Chondrocyte (in vitro differentiated cells): Measurements from ENCODE around the gene MRPS31. TPM values are rescaled to one million over a fixed set of nuclear protein-coding genes. Genes with fewer than 3 reads are reported as not detected.

Experiments
- DNase-seq: peaks from one replicate; pipeline ENCODE4 v3.0.0; 2021; ENCODE audit warnings: mixed read lengths, low spot score
- H3K27ac Mint-ChIP-seq: one replicate; pipeline ENCODE4 v1.8.0; 2021; ENCODE audit warnings: mild to moderate bottlenecking, moderate library complexity, mixed read lengths; ENCODE audit not compliant: unreplicated experiment
- H3K27me3 Mint-ChIP-seq: 2 replicates; pipeline ENCODE4 v1.8.0; 2021; ENCODE audit warnings: low read depth, mixed read lengths
- H3K36me3 Mint-ChIP-seq: 2 replicates; pipeline ENCODE4 v1.8.0; 2021; ENCODE audit warnings: low read depth, mixed read lengths
- H3K4me1 Mint-ChIP-seq: 2 replicates; pipeline ENCODE4 v1.8.0; 2021; ENCODE audit warnings: low read depth, mild to moderate bottlenecking, mixed read lengths
- H3K4me3 Mint-ChIP-seq: one replicate; pipeline ENCODE4 v1.8.0; 2021; ENCODE audit warnings: mild to moderate bottlenecking, moderate library complexity, mixed read lengths; ENCODE audit not compliant: unreplicated experiment
- H3K9me3 Mint-ChIP-seq: 2 replicates; pipeline ENCODE4 v1.8.0; 2021; ENCODE audit warnings: low read depth, mixed read lengths
- CTCF ChIP-seq: fragments of 200-600 bp; sonication (generic); IDR thresholded peaks from 2 replicates; pipeline ENCODE4 v1.5.0; 2021; ENCODE audit warnings: antibody characterized with exemption, mild to moderate bottlenecking, moderate library complexity
- total RNA-seq: library from RNA; stranded (reverse); gene quantifications from 3 replicates; pipeline ENCODE4 v1.2.1, GENCODE V29; 2021

MRPS31 gene
- total RNA-seq, 1 donor from 2014 or later = 12.3 TPM

- no peaks in the 10 kb centered on the region for H3K27me3 Mint-ChIP-seq
- H3K27ac Mint-ChIP-seq = peak overlapping the region; percentile 94
- no peak for DNase-seq
Observed at GRCh38 chr13:40770609-40770933, 419 bp downstream of the MRPS31 start.

GRCh38 chr13:40769970-40770369 is 1.0 kb downstream of the MRPS31 start:
- Mint-ChIP-seq H3K4me1 (peaks cover 17% of the 10 kb centered on the region), H3K9me3 (no peaks in the 10 kb centered on the region), H3K4me3 (peak overlapping the region; percentile 96), H3K27me3 (no peaks in the 10 kb centered on the region), H3K27ac (no peak overlapping the region), H3K36me3 (no peaks in the 10 kb centered on the region)
- no peak for DNase-seq
- no peak for TF ChIP-seq CTCF

More at GRCh38 chr13:40770609-40770933, 419 bp downstream of the MRPS31 start:
- H3K4me3 Mint-ChIP-seq = peak overlapping the region; percentile 96
- no peak for TF ChIP-seq CTCF
- H3K4me1 Mint-ChIP-seq = peaks cover 17% of the 10 kb centered on the region
- no peaks in the 10 kb centered on the region for H3K9me3 Mint-ChIP-seq
- no peaks in the 10 kb centered on the region for H3K36me3 Mint-ChIP-seq

DNA sequence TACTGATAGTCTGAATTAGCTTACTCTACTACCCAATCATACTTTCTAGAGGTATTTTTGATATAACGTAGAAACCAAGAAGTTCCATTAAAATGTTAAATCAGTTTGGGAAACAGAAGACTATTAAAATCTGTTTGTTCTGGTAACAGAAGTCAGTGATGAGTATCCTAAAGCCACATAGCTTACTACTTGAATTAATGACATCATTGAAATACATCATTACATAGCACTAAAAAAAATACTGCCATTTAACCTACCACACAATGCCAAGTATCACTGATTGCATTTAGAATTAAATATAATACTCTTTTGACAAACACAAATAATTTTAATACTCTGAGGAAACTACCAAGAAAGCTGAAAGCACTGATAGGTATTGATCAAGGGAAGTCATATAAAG is 5.4 kb downstream of the MRPS31 start:
- H3K27ac Mint-ChIP-seq = no peak overlapping the region
- TF ChIP-seq CTCF = no peak
- H3K36me3 Mint-ChIP-seq = peaks cover 1% of the 10 kb centered on the region
- no peaks in the 10 kb centered on the region for H3K27me3 Mint-ChIP-seq
- no peaks in the 10 kb centered on the region for H3K9me3 Mint-ChIP-seq
- H3K4me3 Mint-ChIP-seq = no peak overlapping the region
- no peak for DNase-seq
- H3K4me1 Mint-ChIP-seq = peaks cover 17% of the 10 kb centered on the region

GRCh38 chr13:40764587-40765403 is 6.2 kb downstream of the MRPS31 start:
- no peak overlapping the region for H3K4me3 Mint-ChIP-seq
- TF ChIP-seq CTCF = no peak
- no peak overlapping the region for H3K27ac Mint-ChIP-seq
- no peaks in the 10 kb centered on the region for H3K27me3 Mint-ChIP-seq
- H3K36me3 Mint-ChIP-seq = peaks cover 1% of the 10 kb centered on the region
- peaks cover 10% of the 10 kb centered on the region for H3K4me1 Mint-ChIP-seq
- no peaks in the 10 kb centered on the region for H3K9me3 Mint-ChIP-seq
- DNase-seq = no peak

DNA sequence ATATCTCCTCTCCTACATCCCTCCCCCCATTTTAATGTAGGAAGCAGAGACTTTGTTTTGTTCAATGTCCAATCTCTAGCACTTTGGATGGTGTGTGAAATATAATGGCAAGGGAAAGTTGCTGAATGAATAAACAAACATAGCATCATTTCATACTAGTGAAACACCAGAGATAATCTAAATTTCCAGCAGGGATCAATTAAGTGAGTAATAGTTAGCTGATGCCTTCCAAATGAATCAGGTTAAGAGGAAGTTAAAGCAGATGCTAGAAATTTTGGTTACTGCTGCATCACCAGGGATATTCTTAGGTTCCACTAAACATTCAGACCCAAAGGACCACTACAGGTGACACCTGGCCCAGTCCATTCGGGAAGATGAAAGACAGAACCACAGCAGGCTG is 8.1 kb downstream of the MRPS31 start:
- Mint-ChIP-seq H3K36me3 (peaks cover 8% of the 10 kb centered on the region), H3K4me1 (no peaks in the 10 kb centered on the region), H3K4me3 (no peak overlapping the region), H3K27me3 (no peaks in the 10 kb centered on the region), H3K9me3 (no peaks in the 10 kb centered on the region), H3K27ac (no peak overlapping the region)
- no peak for TF ChIP-seq CTCF
- DNase-seq = no peak
